DOHH2 (cell line): Measurements from ENCODE around the gene MMP19.
"Not testable (repeated sequence)": the region's sequence is repeated elsewhere in the genome, so short reads cannot be mapped to it uniquely, and the experiment has no call there.

Experiments used
- H3F3A ChIP-seq: fragments of 200-600 bp; sonication (generic), shearing (Covaris generic); 2 replicates; pipeline ENCODE4 v1.6.0; 2016; ENCODE audit warnings: antibody characterized with exemption, mild to moderate bottlenecking; ENCODE audit not compliant: control insufficient read depth, insufficient read depth
- H3K27ac ChIP-seq: fragments of 200-600 bp; sonication (generic); 2 replicates; pipeline ENCODE4 v1.5.1; 2014; ENCODE audit warnings: low read depth, mild to moderate bottlenecking, low read length, moderate library complexity
- H3K27me3 ChIP-seq: fragments of 200-600 bp; sonication (generic); 2 replicates; pipeline ENCODE4 v1.6.1; 2014; ENCODE audit warnings: mild to moderate bottlenecking, low read length, mixed read lengths; ENCODE audit not compliant: control insufficient read depth
- H3K36me3 ChIP-seq: fragments of 200-600 bp; sonication (generic); 2 replicates; pipeline ENCODE4 v1.6.1; 2014; ENCODE audit warnings: mild to moderate bottlenecking, low read length, moderate library complexity, mixed read lengths; ENCODE audit not compliant: control insufficient read depth
- H3K4me1 ChIP-seq: fragments of 200-600 bp; sonication (generic); 2 replicates; pipeline ENCODE4 v1.6.1; 2014; ENCODE audit warnings: mild to moderate bottlenecking, low read length, mixed read lengths; ENCODE audit not compliant: control insufficient read depth
- H3K4me2 ChIP-seq: fragments of 200-600 bp; sonication (generic); 2 replicates; pipeline ENCODE4 v1.6.0; 2014; ENCODE audit warnings: mild to moderate bottlenecking, low read length, moderate library complexity
- H3K4me3 ChIP-seq: fragments of 200-600 bp; sonication (generic); 2 replicates; pipeline ENCODE4 v1.5.1; 2014; ENCODE audit warnings: mild to moderate bottlenecking, low read length, mixed read lengths
- H3K79me2 ChIP-seq: fragments of 200-600 bp; sonication (generic); 2 replicates; pipeline ENCODE4 v1.6.1; 2014; ENCODE audit warnings: mild to moderate bottlenecking, low read length, mixed read lengths; ENCODE audit not compliant: control insufficient read depth
- H3K9me2 ChIP-seq: fragments of 200-600 bp; sonication (generic); replicated peaks from 2 replicates; pipeline ENCODE4 v1.6.1; 2014; ENCODE audit warnings: mild to moderate bottlenecking, low read length, mixed read lengths; ENCODE audit not compliant: control insufficient read depth
- H3K9me3 ChIP-seq: fragments of 200-600 bp; sonication (generic); 2 replicates; pipeline ENCODE4 v1.6.1; 2014; ENCODE audit warnings: antibody characterized with exemption, low read length, mixed read lengths; ENCODE audit not compliant: control insufficient read depth, insufficient read depth
- H4K20me1 ChIP-seq: fragments of 200-600 bp; sonication (generic); 2 replicates; pipeline ENCODE4 v1.6.0; 2014; ENCODE audit warnings: low read depth, mild to moderate bottlenecking, antibody characterized with exemption, low read length, moderate library complexity; ENCODE audit not compliant: control insufficient read depth, insufficient read depth
- CTCF ChIP-seq: fragments of 200-600 bp; sonication (generic); IDR thresholded peaks from one replicate; pipeline ENCODE4 v1.5.1; 2014; ENCODE audit warnings: antibody characterized with exemption, mild to moderate bottlenecking, low read depth, low read length; ENCODE audit not compliant: poor library complexity, severe bottlenecking
- EZH2phosphoT487 ChIP-seq: fragments of 200-600 bp; sonication (generic); IDR thresholded peaks from 2 replicates; pipeline ENCODE4 v1.6.1; 2017; ENCODE audit warnings: borderline replicate concordance, mild to moderate bottlenecking, antibody characterized with exemption, low read length, moderate library complexity, mixed read lengths

MMP19 gene

GRCh38 chr12:55838361-55838760, 4.4 kb downstream of the MMP19 start:
- H3K27ac ChIP-seq, result no peak overlapping the region
- TF ChIP-seq EZH2phosphoT487, result no peak

GRCh38 chr12:55834400-55834799, 8.3 kb downstream of the MMP19 start:
- H3F3A ChIP-seq, H3K4me2 ChIP-seq, H4K20me1 ChIP-seq, H3K27ac ChIP-seq, H3K36me3 ChIP-seq, H3K4me1 ChIP-seq, H3K9me2 ChIP-seq, H3K27me3 ChIP-seq, H3K4me3 ChIP-seq, H3K9me3 ChIP-seq: not testable (repeated sequence)
- H3K79me2 ChIP-seq, result peaks cover 13% of the 10 kb centered on the region

More at GRCh38 chr12:55838361-55838760, 4.4 kb downstream of the MMP19 start:
- H3K4me3 ChIP-seq, result no peak overlapping the region
- H3K27me3 ChIP-seq, result no peaks in the 10 kb centered on the region; the same call in 1 of the 2 replicates
- H3K4me1 ChIP-seq, result no peaks in the 10 kb centered on the region
- no peaks in the 10 kb centered on the region for H3K9me2 ChIP-seq
- H3K79me2 ChIP-seq, result no peaks in the 10 kb centered on the region
- H3F3A ChIP-seq, result no peaks in the 10 kb centered on the region
- H3K9me3 ChIP-seq, result no peaks in the 10 kb centered on the region
- H3K36me3 ChIP-seq, result no peaks in the 10 kb centered on the region
- H3K4me2 ChIP-seq, result no peak overlapping the region
- H4K20me1 ChIP-seq, result no peaks in the 10 kb centered on the region

- Histone ChIP-seq H3K4me3 (no peak overlapping the region), H3K9me3 (no peaks in the 10 kb centered on the region), H3F3A (peaks cover 2% of the 10 kb centered on the region), H3K27me3 (no peaks in the 10 kb centered on the region), H3K79me2 (peaks cover 26% of the 10 kb centered on the region), H4K20me1 (no peaks in the 10 kb centered on the region), H3K4me1 (peaks cover 14% of the 10 kb centered on the region), H3K36me3 (peaks cover 14% of the 10 kb centered on the region), H3K27ac (no peak overlapping the region), H3K9me2 (no peaks in the 10 kb centered on the region), H3K4me2 (no peak overlapping the region)
- TF ChIP-seq CTCF, result no peak
- no peak for TF ChIP-seq EZH2phosphoT487
These were observed 9.7 kb downstream of the MMP19 start for GRCh38 chr12:55833056-55833455.

GRCh38 chr12:55831447-55831815, 11.3 kb downstream of the MMP19 start:
- peaks cover 23% of the 10 kb centered on the region for H3K4me1 ChIP-seq
- H3K27me3 ChIP-seq, result no peaks in the 10 kb centered on the region
- peaks cover 42% of the 10 kb centered on the region for H3K79me2 ChIP-seq
- peak overlapping the region; percentile 96 for H3K4me3 ChIP-seq
- peaks cover 6% of the 10 kb centered on the region for H3F3A ChIP-seq
- H3K9me3 ChIP-seq, result no peaks in the 10 kb centered on the region
- H3K36me3 ChIP-seq, result peaks cover 28% of the 10 kb centered on the region
- no peak overlapping the region for H3K27ac ChIP-seq
- no peaks in the 10 kb centered on the region for H3K9me2 ChIP-seq
- TF ChIP-seq CTCF (no peak), EZH2phosphoT487 (no peak)
- H4K20me1 ChIP-seq, result no peaks in the 10 kb centered on the region
- H3K4me2 ChIP-seq, result peak overlapping the region; percentile 87
